ENCODE measurements around the gene MTG2.

The MTG2 gene

GRCh38 chr20:62163986-62164762, 18.7 kb upstream of the MTG2 start:
- no peak for DNase-seq

GRCh38 chr20:62164879-62165761, 17.7 kb upstream of the MTG2 start:
- DNase-seq, result no peak

DNA sequence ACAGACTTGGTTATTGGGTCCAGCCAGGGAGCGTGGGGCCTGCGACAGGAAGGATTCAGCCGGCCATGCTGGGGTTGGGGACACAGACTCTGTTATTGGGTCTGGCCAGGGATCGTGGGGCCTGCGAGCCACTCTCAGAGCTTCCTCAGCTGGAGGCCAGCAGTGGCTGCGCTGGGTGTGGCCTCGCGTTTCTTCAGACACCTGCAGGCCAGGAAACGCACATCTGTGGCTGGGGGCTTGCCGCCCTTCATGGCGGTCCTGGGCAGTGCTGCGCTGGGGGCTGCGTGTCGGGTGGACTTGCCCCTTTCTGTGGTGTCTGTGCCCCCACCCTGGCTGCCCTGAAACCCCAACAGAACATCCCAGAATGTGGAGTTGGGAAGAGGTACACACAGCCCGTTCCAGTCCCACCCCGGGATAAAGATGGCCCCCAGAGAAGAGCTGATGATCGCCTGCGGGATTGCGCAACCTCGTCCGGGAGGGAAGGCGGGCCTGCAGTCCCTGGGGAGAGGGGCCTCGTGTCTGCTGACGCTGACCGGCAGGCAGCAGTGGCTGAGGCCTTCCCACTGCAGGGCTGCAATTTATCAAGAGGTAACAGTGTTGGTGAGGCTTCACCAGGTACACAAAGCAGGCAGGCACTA, 16.9 kb upstream of the MTG2 start:
- DNase-seq, result no peak

DNA sequence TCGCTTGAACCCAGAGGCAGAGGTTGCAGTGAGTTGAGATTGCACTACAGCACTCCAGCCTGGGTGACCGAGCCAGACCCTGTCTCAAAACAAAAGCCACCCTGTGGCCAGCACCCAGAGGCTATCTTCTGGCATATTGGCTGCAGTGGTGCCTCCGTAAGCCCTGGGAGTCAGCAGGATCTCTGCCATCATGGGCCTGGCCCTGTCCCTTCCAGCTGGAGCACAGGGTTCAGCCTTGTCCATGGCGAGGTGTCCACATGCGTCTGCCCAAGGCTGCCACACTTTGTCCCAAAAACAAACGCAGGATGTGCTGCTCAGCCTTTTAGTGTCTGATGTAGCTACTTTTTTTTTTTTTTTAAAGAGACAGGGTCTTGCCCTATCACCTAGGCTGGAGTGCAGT, 15.4 kb upstream of the MTG2 start:
- DNase-seq, result no peak

DNA sequence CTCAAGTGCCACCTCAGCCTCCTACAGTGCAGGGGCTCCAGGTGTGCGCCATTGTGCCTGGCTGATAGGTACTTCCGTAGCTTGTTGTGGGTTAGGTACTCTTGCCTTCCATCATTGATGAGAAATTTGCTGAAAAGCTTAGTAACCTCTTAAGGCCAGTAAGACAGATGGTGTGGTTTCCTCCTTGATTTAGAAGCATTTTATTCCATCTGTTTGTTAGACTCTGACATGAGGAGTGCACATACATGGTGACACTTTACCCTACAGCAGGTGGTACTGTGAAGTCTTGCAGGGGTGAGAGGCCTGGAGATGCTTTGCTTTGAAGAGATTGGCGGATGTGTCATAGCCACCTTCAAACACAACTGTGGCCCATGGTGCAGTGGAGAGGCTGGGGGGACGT, 14.8 kb upstream of the MTG2 start:
- no peak for DNase-seq

DNA sequence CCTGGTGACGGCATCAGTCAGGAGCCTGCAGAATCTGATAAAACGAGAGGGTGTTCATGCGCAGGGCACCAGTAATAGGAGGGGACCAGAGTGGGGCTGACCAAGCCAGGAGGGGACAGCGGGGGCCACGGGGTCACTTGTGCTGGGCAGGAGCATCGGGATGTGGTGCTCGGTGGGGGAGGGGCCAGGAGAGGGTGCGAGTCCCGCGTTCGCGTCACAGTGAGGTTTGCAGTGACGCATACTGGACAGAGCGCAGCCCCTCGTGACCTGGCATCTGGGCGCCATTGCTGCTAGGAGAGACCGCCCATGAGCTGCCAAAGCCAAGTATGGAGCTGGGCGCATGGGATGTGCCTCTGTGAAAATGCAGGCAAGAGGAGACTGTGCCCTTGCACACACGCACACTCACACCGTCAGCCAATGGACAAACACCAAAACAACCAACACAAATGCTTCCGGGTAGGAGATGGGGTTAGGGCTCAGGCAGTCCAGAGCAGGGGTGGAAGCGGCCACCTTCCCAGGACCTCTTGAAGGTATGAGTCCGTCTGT, 13.9 kb upstream of the MTG2 start:
- DNase-seq, result no peak

- DNase-seq, result no peak
These were observed 12.3 kb upstream of the MTG2 start for GRCh38 chr20:62170536-62170935.

DNA sequence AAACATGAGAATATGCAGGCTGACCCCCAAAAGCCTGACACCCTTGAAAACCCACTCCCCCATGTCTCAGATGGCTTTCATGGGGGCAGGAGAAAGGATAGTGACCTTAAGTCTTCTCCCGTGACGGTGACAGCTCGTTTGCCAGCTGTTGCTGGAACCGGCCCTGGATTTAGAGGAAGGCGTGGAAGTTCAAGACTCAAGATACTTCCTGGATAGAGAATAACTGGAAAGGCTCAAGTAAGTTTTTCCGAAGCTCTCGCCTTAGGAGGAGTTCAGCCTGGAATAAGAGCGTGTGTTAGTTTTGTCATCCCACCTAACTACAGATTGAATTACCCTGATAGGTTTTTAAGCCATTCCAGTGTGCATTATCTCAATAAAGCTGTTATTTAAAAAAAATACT, 11.6 kb upstream of the MTG2 start:
- no peak for DNase-seq

DNA sequence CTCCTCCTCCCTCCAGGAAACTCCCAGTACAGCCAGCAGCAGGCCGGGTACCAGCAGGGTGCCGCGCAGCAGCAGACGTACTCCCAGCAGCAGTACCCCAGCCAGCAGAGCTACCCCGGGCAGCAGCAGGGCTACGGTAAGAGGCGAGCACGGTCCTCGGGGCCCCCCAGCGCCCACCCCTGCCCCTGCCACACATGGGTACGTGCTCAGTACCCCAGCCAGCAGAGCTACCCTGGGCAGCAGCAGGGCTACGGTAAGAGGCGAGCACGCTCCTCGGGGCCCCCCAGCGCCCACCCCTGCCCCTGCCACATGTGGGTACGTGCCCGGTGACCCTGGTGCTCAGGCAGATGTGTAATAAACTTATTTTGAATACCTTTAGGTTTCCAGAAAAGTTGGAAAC, 10.2 kb upstream of the MTG2 start:
- no peak for DNase-seq

DNA sequence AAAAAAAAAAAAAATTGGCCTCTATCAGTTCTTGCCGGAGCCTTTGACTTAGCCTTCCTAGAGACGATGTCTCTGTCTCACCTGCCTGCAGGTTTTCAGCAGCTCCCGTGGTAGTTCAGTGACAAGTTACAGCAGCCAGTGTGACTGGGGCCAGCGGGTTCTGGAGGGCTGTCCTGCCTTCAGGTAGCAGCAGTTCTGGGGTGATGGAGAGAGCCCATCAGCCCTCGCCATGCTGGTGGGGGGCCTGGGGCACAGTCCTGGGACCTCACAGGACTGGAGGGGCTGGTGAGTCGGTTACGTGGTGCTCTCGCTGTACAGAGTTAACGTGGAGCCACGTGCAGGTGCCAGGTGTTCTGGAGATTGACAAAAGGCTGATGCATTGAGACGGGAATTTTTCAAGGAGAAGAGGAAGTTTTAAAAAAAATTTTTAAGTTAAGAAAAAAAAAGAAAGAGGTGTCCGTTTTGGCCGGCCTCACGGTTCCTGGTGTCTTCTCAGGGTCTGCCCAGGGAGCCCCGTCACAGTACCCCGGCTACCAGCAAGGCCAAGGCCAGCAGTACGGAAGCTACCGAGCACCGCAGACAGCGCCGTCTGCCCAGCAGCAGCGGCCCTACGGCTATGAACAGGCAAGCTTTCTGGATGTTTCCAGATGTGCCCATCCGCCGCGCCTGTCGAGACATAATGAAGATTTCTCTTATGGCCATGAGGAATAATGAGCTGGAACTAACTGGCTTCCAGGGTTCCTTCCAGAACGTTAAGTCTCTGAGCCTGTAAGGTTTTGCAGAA, 8.6 kb upstream of the MTG2 start:
- DNase-seq, result no peak

- DNase-seq, result no peak
These were observed 7.8 kb upstream of the MTG2 start for GRCh38 chr20:62174870-62175624.

DNA sequence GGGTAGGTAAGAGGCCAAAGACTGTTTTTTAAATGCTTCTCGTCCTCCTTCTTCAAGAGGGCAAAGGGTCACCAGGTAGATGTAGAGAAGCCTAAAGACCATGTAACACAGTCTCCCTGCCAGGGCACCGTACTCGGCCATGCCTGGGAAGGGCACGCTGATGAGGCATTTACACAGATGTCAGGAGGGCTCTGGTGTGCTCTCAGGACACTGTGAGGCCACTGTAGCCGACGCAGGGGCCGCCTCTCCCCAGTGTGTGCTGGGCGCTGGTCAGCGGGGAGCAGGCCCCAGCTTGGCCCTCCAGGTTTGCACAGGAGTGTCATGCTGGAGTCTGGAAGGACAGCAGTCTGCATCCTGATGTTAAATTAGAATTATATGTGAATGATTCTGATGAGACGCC, 7.1 kb upstream of the MTG2 start:
- DNase-seq, result no peak

DNA sequence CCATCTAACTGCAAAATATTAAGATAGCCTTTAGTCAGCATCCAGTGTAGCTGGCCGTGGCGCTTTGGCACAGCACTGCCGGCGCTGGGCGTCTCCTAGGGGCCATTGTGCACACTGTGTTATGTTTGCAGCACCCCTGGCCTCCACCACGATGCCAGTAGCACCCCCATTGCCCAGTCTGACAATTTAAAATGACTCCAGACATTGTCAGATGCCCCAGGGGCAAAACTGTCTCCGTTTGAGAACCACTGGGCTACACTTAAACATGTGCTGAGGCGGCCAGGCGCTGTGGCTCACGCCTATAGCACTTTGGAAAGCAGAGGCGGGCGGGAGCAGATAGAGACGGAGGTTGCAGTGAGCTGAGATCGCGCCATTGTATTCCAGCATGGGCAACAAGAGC, 6.0 kb upstream of the MTG2 start:
- no peak for DNase-seq

- DNase-seq, result no peak
These were observed 5.5 kb upstream of the MTG2 start for GRCh38 chr20:62177307-62177706.

GRCh38 chr20:62178316-62179161, 4.3 kb upstream of the MTG2 start:
- DNase-seq, result no peak

DNA sequence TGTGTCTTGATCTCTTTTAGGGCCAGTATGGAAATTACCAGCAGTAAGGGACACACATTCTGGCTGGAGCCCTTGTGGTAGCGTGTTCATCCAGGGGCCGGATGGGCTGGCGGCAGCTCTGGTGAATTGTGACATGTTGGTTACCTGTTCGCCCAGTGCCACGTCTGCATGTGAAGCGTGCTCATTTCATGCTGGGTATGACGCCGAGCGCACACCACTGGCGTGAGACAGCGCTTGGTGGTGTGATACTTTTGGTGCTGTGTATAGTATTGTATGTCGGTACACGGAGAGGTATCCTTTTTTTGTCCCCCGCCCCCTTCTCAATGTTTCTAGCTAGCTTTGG, 3.7 kb upstream of the MTG2 start:
- DNase-seq, result no peak

GRCh38 chr20:62181808-62182207, 1.0 kb upstream of the MTG2 start:
- no peak for DNase-seq

DNA sequence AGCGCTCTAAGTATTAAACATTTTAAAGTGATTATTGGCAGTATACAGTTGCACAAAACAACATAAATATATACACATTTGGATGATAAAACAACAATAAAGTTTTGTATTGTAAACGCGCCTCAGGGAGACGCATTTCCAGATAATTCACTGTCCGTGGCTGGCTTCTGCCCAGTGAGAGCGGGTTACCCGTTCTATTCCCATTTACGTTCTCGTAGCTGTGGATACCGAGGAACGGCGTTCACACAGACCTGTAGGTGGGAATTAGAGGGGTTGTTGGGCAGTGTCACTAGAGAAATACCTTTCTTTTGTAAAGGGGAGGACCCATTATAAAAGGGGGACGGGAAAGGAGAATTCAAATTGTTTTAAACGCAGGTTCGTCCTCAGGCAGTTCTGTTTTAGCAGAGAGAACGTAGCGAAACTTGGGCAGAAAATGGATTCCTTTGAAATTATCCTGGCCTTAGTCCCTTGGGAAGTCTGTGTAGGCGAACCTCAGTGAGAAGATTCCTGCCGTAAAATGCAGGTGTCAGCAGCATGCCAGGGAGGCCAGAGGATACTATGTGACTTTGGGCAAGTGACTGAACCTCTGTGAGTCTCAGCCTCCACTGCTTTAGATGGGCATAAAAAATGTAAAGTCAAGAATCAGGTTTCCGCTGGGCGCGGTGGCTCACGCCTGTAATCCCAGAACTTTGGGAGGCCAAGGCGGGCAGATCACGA, 756 bp downstream of the MTG2 start:
- DNase-seq, result no peak

GRCh38 chr20:62186096-62186426, 3.2 kb downstream of the MTG2 start:
- DNase-seq, result no peak

Measured in NCI-H1436 (cell line).